NAMALWA (cell line): ENCODE data around the gene LHFPL5.

Experiments
- DNase-seq: peaks from one replicate; pipeline ENCODE4 v3.0.0-alpha.2; 2015; ENCODE audit warnings: low spot score

The LHFPL5 gene

GRCh38 chr6:35857853-35858252 lies 52.7 kb downstream of the LHFPL5 start:
- DNase-seq, result no peak

- no peak for DNase-seq
Observed at GRCh38 chr6:35859367-35859766, 54.2 kb downstream of the LHFPL5 start.
